ENCODE measurements around the gene UST. TPM values are rescaled to one million over a fixed set of nuclear protein-coding genes. Genes with fewer than 3 reads are reported as not detected.

Gene UST
- polyA plus RNA-seq, 1 donor from 2014 or later, result 7.5 TPM

DNA sequence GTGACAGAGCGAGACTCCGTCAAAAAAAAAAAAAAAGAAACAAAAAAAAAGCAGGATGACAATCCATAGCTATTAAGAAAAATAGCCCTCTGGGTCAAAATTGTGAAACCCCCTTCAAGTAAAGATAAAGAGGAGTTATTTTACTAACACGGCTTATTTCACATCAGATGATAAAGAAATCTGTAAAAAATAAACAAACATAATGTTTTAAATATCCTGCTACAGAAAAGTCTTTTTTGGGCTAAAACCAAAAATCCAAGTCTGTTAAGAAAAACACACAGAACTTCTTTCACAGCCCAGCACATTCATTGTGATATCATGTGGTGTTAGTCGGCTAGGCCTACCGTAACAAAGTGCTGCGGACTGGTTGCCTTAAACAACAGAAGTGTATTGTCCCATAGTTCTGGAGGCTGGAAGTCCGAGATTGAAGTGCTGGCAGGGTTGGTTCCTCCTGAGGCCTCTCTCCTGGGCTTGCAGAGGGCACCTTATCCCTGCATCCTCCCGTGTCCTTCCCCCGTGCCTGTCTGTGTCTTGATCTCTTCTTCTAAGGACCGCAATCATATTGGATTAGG lies 331.5 kb downstream of the UST start:
- TF ChIP-seq, protein P1, sequence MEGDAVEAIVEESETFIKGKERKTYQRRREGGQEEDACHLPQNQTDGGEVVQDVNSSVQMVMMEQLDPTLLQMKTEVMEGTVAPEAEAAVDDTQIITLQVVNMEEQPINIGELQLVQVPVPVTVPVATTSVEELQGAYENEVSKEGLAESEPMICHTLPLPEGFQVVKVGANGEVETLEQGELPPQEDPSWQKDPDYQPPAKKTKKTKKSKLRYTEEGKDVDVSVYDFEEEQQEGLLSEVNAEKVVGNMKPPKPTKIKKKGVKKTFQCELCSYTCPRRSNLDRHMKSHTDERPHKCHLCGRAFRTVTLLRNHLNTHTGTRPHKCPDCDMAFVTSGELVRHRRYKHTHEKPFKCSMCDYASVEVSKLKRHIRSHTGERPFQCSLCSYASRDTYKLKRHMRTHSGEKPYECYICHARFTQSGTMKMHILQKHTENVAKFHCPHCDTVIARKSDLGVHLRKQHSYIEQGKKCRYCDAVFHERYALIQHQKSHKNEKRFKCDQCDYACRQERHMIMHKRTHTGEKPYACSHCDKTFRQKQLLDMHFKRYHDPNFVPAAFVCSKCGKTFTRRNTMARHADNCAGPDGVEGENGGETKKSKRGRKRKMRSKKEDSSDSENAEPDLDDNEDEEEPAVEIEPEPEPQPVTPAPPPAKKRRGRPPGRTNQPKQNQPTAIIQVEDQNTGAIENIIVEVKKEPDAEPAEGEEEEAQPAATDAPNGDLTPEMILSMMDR (IDR thresholded peaks at IDR 0.05; ENCODE audit: poor library complexity, severe bottlenecking), result no peak
- TF ChIP-seq EZH2 (IDR thresholded peaks at IDR 0.05; ENCODE audit: borderline replicate concordance, insufficient read depth, low read length, poor library complexity, severe bottlenecking), result no peak
- no peak for TF ChIP-seq POLR2AphosphoS5 (IDR thresholded peaks at IDR 0.05)
- TF ChIP-seq SMC3 (conservative IDR thresholded peaks at IDR 0.05; ENCODE audit: poor library complexity), result no peak
- no peak for TF ChIP-seq RAD21 (conservative IDR thresholded peaks at IDR 0.05)
- TF ChIP-seq MXI1 (conservative IDR thresholded peaks at IDR 0.05; ENCODE audit: poor library complexity, severe bottlenecking), result no peak
- TF ChIP-seq TAF1 (IDR thresholded peaks at IDR 0.05; ENCODE audit: low read depth), result no peak
- no peak for TF ChIP-seq EP300 (conservative IDR thresholded peaks at IDR 0.05; ENCODE audit: poor library complexity, severe bottlenecking)
- TF ChIP-seq, protein P2, sequence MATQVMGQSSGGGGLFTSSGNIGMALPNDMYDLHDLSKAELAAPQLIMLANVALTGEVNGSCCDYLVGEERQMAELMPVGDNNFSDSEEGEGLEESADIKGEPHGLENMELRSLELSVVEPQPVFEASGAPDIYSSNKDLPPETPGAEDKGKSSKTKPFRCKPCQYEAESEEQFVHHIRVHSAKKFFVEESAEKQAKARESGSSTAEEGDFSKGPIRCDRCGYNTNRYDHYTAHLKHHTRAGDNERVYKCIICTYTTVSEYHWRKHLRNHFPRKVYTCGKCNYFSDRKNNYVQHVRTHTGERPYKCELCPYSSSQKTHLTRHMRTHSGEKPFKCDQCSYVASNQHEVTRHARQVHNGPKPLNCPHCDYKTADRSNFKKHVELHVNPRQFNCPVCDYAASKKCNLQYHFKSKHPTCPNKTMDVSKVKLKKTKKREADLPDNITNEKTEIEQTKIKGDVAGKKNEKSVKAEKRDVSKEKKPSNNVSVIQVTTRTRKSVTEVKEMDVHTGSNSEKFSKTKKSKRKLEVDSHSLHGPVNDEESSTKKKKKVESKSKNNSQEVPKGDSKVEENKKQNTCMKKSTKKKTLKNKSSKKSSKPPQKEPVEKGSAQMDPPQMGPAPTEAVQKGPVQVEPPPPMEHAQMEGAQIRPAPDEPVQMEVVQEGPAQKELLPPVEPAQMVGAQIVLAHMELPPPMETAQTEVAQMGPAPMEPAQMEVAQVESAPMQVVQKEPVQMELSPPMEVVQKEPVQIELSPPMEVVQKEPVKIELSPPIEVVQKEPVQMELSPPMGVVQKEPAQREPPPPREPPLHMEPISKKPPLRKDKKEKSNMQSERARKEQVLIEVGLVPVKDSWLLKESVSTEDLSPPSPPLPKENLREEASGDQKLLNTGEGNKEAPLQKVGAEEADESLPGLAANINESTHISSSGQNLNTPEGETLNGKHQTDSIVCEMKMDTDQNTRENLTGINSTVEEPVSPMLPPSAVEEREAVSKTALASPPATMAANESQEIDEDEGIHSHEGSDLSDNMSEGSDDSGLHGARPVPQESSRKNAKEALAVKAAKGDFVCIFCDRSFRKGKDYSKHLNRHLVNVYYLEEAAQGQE (IDR thresholded peaks at IDR 0.05; ENCODE audit: borderline replicate concordance), result no peak
- Histone ChIP-seq H3K79me2 (replicated peaks; ENCODE audit: insufficient read depth, low read length) (no peaks in the 10 kb centered on the region), H3K27me3 (ENCODE audit: insufficient read depth, low read depth, low read length) (no peaks in the 10 kb centered on the region), H3K9me3 (ENCODE audit: low read length) (no peaks in the 10 kb centered on the region), H2AFZ (ENCODE audit: low read depth, low read length) (no peak overlapping the region), H3K4me3 (ENCODE audit: low read length) (no peak overlapping the region), H3K9me2 (ENCODE audit: insufficient read depth, low read length) (no peaks in the 10 kb centered on the region), H3F3A (ENCODE audit: insufficient read depth, low read length, poor library complexity, severe bottlenecking) (no peaks in the 10 kb centered on the region), H3K27ac (ENCODE audit: low read length) (no peak overlapping the region), H3K36me3 (ENCODE audit: insufficient read depth, low read length) (no peaks in the 10 kb centered on the region), H4K20me1 (ENCODE audit: insufficient read depth) (no peaks in the 10 kb centered on the region), H3K4me2 (ENCODE audit: low read length) (no peak overlapping the region), H3K9ac (ENCODE audit: low read length) (no peak overlapping the region)

DNA sequence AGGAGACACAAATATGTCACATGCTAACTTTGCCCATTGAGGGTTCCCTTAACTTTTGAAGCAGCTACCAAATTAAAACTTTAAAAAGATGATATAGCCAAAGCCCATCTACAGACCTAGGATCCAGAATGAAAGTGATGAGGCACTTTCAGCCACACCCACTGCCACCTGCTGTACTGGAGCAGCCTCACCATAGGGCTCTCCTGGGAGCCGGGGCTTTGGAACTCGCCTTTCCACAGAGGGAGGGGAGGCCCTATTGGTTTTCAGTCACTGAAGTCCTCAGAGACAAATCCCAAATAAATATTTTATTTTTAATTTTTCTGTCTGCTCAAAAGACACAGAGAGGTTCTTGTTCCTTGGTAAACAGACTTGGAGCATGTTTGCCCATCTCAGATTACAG lies 332.6 kb downstream of the UST start:
- no peaks in the 10 kb centered on the region for H3K9me3 ChIP-seq (ENCODE audit: low read length)
- no peak overlapping the region for H3K4me2 ChIP-seq (ENCODE audit: low read length)
- no peaks in the 10 kb centered on the region for H3K27me3 ChIP-seq (ENCODE audit: insufficient read depth, low read depth, low read length)
- no peak overlapping the region for H3K27ac ChIP-seq (ENCODE audit: low read length)
- TF ChIP-seq, protein P1 (IDR thresholded peaks at IDR 0.05; ENCODE audit: poor library complexity, severe bottlenecking), result no peak
- TF ChIP-seq POLR2AphosphoS5 (IDR thresholded peaks at IDR 0.05) (no peak), SMC3 (conservative IDR thresholded peaks at IDR 0.05; ENCODE audit: poor library complexity) (no peak), EZH2 (IDR thresholded peaks at IDR 0.05; ENCODE audit: borderline replicate concordance, insufficient read depth, low read length, poor library complexity, severe bottlenecking) (no peak), EP300 (conservative IDR thresholded peaks at IDR 0.05; ENCODE audit: poor library complexity, severe bottlenecking) (no peak), TAF1 (IDR thresholded peaks at IDR 0.05; ENCODE audit: low read depth) (no peak), RAD21 (conservative IDR thresholded peaks at IDR 0.05) (no peak), MXI1 (conservative IDR thresholded peaks at IDR 0.05; ENCODE audit: poor library complexity, severe bottlenecking) (no peak)
- TF ChIP-seq, protein P2 (IDR thresholded peaks at IDR 0.05; ENCODE audit: borderline replicate concordance), result no peak
- no peak overlapping the region for H3K4me3 ChIP-seq (ENCODE audit: low read length)
- no peaks in the 10 kb centered on the region for H3K79me2 ChIP-seq (replicated peaks; ENCODE audit: insufficient read depth, low read length)
- no peaks in the 10 kb centered on the region for H3F3A ChIP-seq (ENCODE audit: insufficient read depth, low read length, poor library complexity, severe bottlenecking)
- H3K9me2 ChIP-seq (ENCODE audit: insufficient read depth, low read length), result no peaks in the 10 kb centered on the region
- no peaks in the 10 kb centered on the region for H3K36me3 ChIP-seq (ENCODE audit: insufficient read depth, low read length)
- H3K9ac ChIP-seq (ENCODE audit: low read length), result no peak overlapping the region
- no peaks in the 10 kb centered on the region for H4K20me1 ChIP-seq (ENCODE audit: insufficient read depth)
- H2AFZ ChIP-seq (ENCODE audit: low read depth, low read length), result no peak overlapping the region
